ENCODE measurements around the gene HOXD13. TPM values are rescaled to one million over a fixed set of nuclear protein-coding genes. Genes with fewer than 3 reads are reported as not detected.

The HOXD13 gene
- total RNA-seq, 2 donors from 2014 or later = 0.32 to 0.77 TPM

- H3K4me1 ChIP-seq = no peaks in the 10 kb centered on the region
- H3K27ac ChIP-seq = peak overlapping the region; percentile 75
- H3K4me3 ChIP-seq = peak overlapping the region; percentile 41
- intact Hi-C loops (cut with DNase I) = loop anchor here (5.0 to 10.0 kb wide), 3 partner anchors 509 to 1016 kb away; no protein-coding TSS in a partner anchor
- TF ChIP-seq, protein P1, sequence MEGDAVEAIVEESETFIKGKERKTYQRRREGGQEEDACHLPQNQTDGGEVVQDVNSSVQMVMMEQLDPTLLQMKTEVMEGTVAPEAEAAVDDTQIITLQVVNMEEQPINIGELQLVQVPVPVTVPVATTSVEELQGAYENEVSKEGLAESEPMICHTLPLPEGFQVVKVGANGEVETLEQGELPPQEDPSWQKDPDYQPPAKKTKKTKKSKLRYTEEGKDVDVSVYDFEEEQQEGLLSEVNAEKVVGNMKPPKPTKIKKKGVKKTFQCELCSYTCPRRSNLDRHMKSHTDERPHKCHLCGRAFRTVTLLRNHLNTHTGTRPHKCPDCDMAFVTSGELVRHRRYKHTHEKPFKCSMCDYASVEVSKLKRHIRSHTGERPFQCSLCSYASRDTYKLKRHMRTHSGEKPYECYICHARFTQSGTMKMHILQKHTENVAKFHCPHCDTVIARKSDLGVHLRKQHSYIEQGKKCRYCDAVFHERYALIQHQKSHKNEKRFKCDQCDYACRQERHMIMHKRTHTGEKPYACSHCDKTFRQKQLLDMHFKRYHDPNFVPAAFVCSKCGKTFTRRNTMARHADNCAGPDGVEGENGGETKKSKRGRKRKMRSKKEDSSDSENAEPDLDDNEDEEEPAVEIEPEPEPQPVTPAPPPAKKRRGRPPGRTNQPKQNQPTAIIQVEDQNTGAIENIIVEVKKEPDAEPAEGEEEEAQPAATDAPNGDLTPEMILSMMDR (IDR thresholded peaks at IDR 0.05) = no peak
- no peak for DNase-seq
- H3K9ac ChIP-seq (ENCODE audit: low read depth in 2 of 2, low read length in 2 of 2) = peak overlapping the region; percentile 32 to 67
- H3K27me3 ChIP-seq = peaks cover 51% of the 10 kb centered on the region
- H3K9me3 ChIP-seq = no peaks in the 10 kb centered on the region
- no peaks in the 10 kb centered on the region for H3K36me3 ChIP-seq
Measured at GRCh38 chr2:176128172-176128981, 35.9 kb downstream of the HOXD13 start.

- H3K27me3 ChIP-seq = peaks cover 45% of the 10 kb centered on the region
- peak within 1 kb of the TSS; percentile 41 for H3K4me3 ChIP-seq
- DNase-seq = peak; percentile 72
- no peaks in the 10 kb centered on the region for H3K4me1 ChIP-seq
- TF ChIP-seq, protein P1 (IDR thresholded peaks at IDR 0.05) = no peak
- no peaks in the 10 kb centered on the region for H3K9me3 ChIP-seq
- intact Hi-C loops (cut with DNase I) = loop anchor here (5.0 to 10.0 kb wide), 3 partner anchors 508 to 1016 kb away; no protein-coding TSS in a partner anchor
- H3K9ac ChIP-seq (ENCODE audit: low read depth in 2 of 2, low read length in 2 of 2) = peak within 1 kb of the TSS; percentile 67 to 70
- no peaks in the 10 kb centered on the region for H3K36me3 ChIP-seq
- peak within 1 kb of the TSS; percentile 75 for H3K27ac ChIP-seq
Measured at GRCh38 chr2:176128982-176129796, 36.7 kb downstream of the HOXD13 start, which contains the start of gene HOXD8. TSS of gene HOXD8 (plus strand) at chr2:176129705. CDS start at chr2:176130367, 662 bp downstream.

DNA sequence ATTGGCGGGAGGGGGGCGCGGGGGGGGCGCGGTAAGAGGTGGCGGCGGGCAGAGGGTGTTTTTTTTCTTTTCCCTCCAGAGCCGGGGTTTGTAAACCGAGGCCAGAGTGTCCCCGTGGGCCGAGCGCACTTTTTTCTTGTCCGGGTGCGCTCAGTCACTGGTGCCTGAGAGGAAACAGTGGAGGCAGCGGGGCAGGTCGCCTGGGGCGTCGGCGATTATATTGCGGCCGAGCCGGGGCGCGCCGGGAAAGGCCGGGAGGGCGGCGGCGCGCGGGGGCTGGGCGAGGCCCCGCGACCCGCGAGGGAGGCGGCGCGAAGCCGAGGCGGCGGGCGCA, 37.3 kb downstream of the HOXD13 start:
- H3K27ac ChIP-seq = peak overlapping the region; percentile 75
- DNase-seq = no peak
- H3K4me1 ChIP-seq = no peaks in the 10 kb centered on the region
- H3K9me3 ChIP-seq = no peaks in the 10 kb centered on the region
- peak overlapping the region; percentile 41 for H3K4me3 ChIP-seq
- TF ChIP-seq, protein P1 (IDR thresholded peaks at IDR 0.05) = no peak
- H3K36me3 ChIP-seq = no peaks in the 10 kb centered on the region
- peak overlapping the region in 1 of 2 donors; percentile 70 for H3K9ac ChIP-seq (ENCODE audit: low read depth in 2 of 2, low read length in 2 of 2)
- H3K27me3 ChIP-seq = peaks cover 39% of the 10 kb centered on the region
- intact Hi-C loops (cut with DNase I) = loop anchor here (5.0 to 10.0 kb wide), 3 partner anchors 508 to 1015 kb away; no protein-coding TSS in a partner anchor

DNA sequence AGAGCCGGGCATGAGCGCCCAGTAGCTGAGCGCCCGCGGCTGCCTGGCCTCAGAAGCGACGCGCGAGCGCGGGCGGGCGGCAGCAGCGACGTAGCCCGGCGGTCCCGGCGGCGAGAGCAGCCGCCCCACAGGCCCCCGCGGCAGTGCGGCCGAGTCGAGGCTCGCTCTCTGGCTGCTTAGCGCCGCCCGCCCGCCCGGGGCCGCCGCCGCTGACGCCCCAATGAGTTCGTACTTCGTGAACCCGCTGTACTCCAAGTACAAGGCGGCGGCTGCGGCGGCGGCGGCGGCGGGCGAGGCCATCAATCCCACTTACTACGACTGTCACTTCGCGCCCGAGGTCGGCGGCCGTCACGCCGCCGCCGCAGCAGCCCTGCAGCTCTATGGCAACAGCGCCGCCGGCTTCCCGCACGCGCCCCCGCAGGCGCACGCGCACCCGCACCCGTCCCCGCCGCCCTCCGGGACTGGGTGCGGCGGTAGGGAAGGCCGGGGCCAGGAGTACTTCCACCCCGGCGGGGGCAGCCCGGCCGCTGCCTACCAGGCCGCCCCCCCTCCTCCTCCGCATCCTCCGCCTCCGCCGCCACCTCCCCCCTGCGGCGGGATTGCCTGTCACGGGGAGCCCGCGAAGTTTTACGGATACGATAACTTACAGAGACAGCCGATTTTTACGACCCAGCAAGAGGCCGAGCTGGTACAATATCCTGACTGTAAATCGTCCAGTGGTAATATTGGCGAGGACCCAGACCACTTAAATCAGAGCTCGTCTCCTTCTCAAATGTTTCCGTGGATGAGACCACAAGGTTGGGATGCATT, 37.8 kb downstream of the HOXD13 start:
- Histone ChIP-seq H3K27ac (peak overlapping the region; percentile 75), H3K4me1 (no peaks in the 10 kb centered on the region), H3K4me3 (peak overlapping the region; percentile 41), H3K36me3 (no peaks in the 10 kb centered on the region), H3K27me3 (peaks cover 33% of the 10 kb centered on the region), H3K9ac (ENCODE audit: low read depth in 2 of 2, low read length in 2 of 2) (peak overlapping the region; percentile 63 to 70), H3K9me3 (no peaks in the 10 kb centered on the region)
- DNase-seq = no peak
- intact Hi-C loops (cut with DNase I) = no loop called here
- TF ChIP-seq, protein P1 (IDR thresholded peaks at IDR 0.05) = no peak
